ENCODE results near the gene MFAP3.
A peak's percentile ranks its signal among the peaks of the same experiment; 100 is the strongest.
"Not testable (repeated sequence)": the region's sequence is repeated elsewhere in the genome, so short reads cannot be mapped to it uniquely, and the experiment has no call there.

MFAP3 gene

GRCh38 chr5:154055201-154055600 lies 16.4 kb downstream of the MFAP3 start:
- DNase-seq: no peak

GRCh38 chr5:154058055-154059038 lies 19.6 kb downstream of the MFAP3 start:
- DNase-seq: no peak

GRCh38 chr5:154059039-154059430 lies 20.3 kb downstream of the MFAP3 start:
- no peak for DNase-seq

- no peak for DNase-seq
Measured at GRCh38 chr5:154059583-154059982, 20.8 kb downstream of the MFAP3 start.

- DNase-seq: no peak
Measured at GRCh38 chr5:154060606-154061005, 21.8 kb downstream of the MFAP3 start.

- no peak for DNase-seq
Measured at GRCh38 chr5:154063372-154063771, 24.6 kb downstream of the MFAP3 start.

GRCh38 chr5:154065971-154066370 lies 27.2 kb downstream of the MFAP3 start:
- no peak for DNase-seq

GRCh38 chr5:154069854-154070253 lies 31.1 kb downstream of the MFAP3 start:
- not testable (repeated sequence) for DNase-seq

- no peak for DNase-seq
Measured at GRCh38 chr5:154071799-154072413, 33.1 kb downstream of the MFAP3 start.

- peak; percentile 85 for DNase-seq
Measured at GRCh38 chr5:154072414-154073171, 33.8 kb downstream of the MFAP3 start.

GRCh38 chr5:154076240-154076922 lies 37.6 kb downstream of the MFAP3 start:
- DNase-seq: no peak

GRCh38 chr5:154077696-154078095 lies 38.9 kb downstream of the MFAP3 start:
- no peak for DNase-seq

- DNase-seq: no peak
Measured at GRCh38 chr5:154078272-154078671, 39.5 kb downstream of the MFAP3 start.

GRCh38 chr5:154081246-154081645 lies 42.5 kb downstream of the MFAP3 start:
- DNase-seq: no peak

- no peak for DNase-seq
Measured at GRCh38 chr5:154084062-154084639, 45.4 kb downstream of the MFAP3 start.

- no peak for DNase-seq
Measured at GRCh38 chr5:154086146-154086545, 47.4 kb downstream of the MFAP3 start.

GRCh38 chr5:154086641-154087040 lies 47.9 kb downstream of the MFAP3 start:
- no peak for DNase-seq

- DNase-seq: no peak
Measured at GRCh38 chr5:154087260-154087659, 48.5 kb downstream of the MFAP3 start.

GRCh38 chr5:154088801-154089200 lies 50.0 kb downstream of the MFAP3 start:
- DNase-seq: no peak

- DNase-seq: no peak
Measured at GRCh38 chr5:154090656-154091055, 51.9 kb downstream of the MFAP3 start.

GRCh38 chr5:154092356-154093141 lies 53.8 kb downstream of the MFAP3 start:
- no peak for DNase-seq

GRCh38 chr5:154093142-154093532 lies 54.4 kb downstream of the MFAP3 start:
- no peak for DNase-seq

Measured in activated CD4-positive, CD25-positive, alpha-beta regulatory T cell treated with anti-CD3 and anti-CD28 coated beads, Interleukin-2, amount 50 U/mL, for 72 hours (primary cell).